GM12878 (cell line): ENCODE data around the gene RERE. TPM values are rescaled to one million over a fixed set of nuclear protein-coding genes. Genes with fewer than 3 reads are reported as not detected.
"Not testable (repeated sequence)": the region's sequence is repeated elsewhere in the genome, so short reads cannot be mapped to it uniquely, and the experiment has no call there.

ENCODE experiments used
- ATAC-seq: fragments of 200-7000 bp; cut with Tn5 transposase; 3 replicates; pipeline ENCODE4 v1.9.1; 2020; ENCODE audit warnings: mild to moderate bottlenecking, moderate library complexity
- BruUV-seq: library from RNA; stranded (reverse); fragments of 400-500 nt; replicated peaks from 2 replicates; lab custom pipeline; 2021; lab: Mats Ljungman, UMichigan
- CTCF ChIA-PET: fragments of 300-600 bp; sonication (Branson Sonifier 250); formaldehyde crosslinking; extraction: SDS; loops from one replicate; lab custom pipeline; 2021; ENCODE audit warnings: inconsistent platforms; lab: Yijun Ruan, JAX
- POLR2A ChIA-PET: fragments of 350-600 bp; formaldehyde crosslinking; extraction: SDS; loops from one replicate; lab custom pipeline; 2021; ENCODE audit warnings: inconsistent platforms; lab: Charles Lee
- RAD21 ChIA-PET: fragments of 300-600 bp; sonication (Branson Sonifier 250); formaldehyde crosslinking; loops from one replicate; lab custom pipeline; 2023; ENCODE audit warnings: antibody characterized with exemption; ENCODE audit not compliant: unreplicated experiment; lab: Charles Lee
- SMC1A ChIA-PET: fragments of 300-600 bp; sonication (Branson Sonifier 250); formaldehyde crosslinking; loops from one replicate; lab custom pipeline; 2023; ENCODE audit not compliant: unreplicated experiment, uncharacterized antibody; lab: Charles Lee
- DNase-seq: peaks from one replicate; pipeline ENCODE4 v3.0.0-alpha.2; 2011; ENCODE audit warnings: low read depth, low spot score
- FAIRE-seq: peaks from 3 replicates; lab custom pipeline; 2011; peaks lifted over from hg19 to GRCh38; lab: Jason Lieb, UNC
- H2AFZ ChIP-seq: 2 replicates; pipeline ENCODE4 v1.6.0; 2011; ENCODE audit warnings: low read depth, low read length, control low read depth; ENCODE audit not compliant: control insufficient read depth
- H3K27ac ChIP-seq: 2 replicates; pipeline ENCODE4 v1.5.1; 2011; ENCODE audit warnings: control low read depth; ENCODE audit not compliant: control insufficient read depth, insufficient read depth
- H3K27me3 ChIP-seq, 2 experiments: replicated peaks in 1 of 2; 2 replicates each; pipeline versions ENCODE4 v1.6.0 to v1.6.1; 2011; ENCODE audit warnings: low read length in 1 of 2; ENCODE audit not compliant: control insufficient read depth in 2 of 2, insufficient read depth in 2 of 2
- H3K36me3 ChIP-seq, 2 experiments: 2 replicates each; pipeline ENCODE4 v1.5.1; 2011; ENCODE audit warnings: low read length in 1 of 2; ENCODE audit not compliant: control insufficient read depth in 2 of 2, insufficient read depth in 2 of 2
- H3K4me1 ChIP-seq: 2 replicates; pipeline ENCODE4 v1.6.1; 2011; ENCODE audit warnings: mild to moderate bottlenecking, low read length, moderate library complexity, mixed read lengths; ENCODE audit not compliant: control insufficient read depth, insufficient read depth
- H3K4me2 ChIP-seq: 2 replicates; pipeline ENCODE4 v1.6.0; 2011; ENCODE audit warnings: control low read depth; ENCODE audit not compliant: control insufficient read depth, insufficient read depth
- H3K4me3 ChIP-seq: fragments of 200-600 bp; sonication (generic); 2 replicates; pipeline ENCODE4 v1.5.1; 2016
- H3K79me2 ChIP-seq: 2 replicates; pipeline ENCODE4 v1.6.0; 2011; ENCODE audit warnings: low read length; ENCODE audit not compliant: control insufficient read depth, insufficient read depth
- H3K9ac ChIP-seq: 2 replicates; pipeline ENCODE4 v1.8.0; 2011; ENCODE audit warnings: low read length, control low read depth, mixed read lengths; ENCODE audit not compliant: control insufficient read depth, insufficient read depth
- H3K9me3 ChIP-seq: replicated peaks from 3 replicates; pipeline ENCODE4 v1.5.1; 2011; ENCODE audit warnings: mild to moderate bottlenecking, low read length; ENCODE audit not compliant: control insufficient read depth, insufficient read depth
- H4K20me1 ChIP-seq: 2 replicates; pipeline ENCODE4 v1.6.0; 2011; ENCODE audit not compliant: control insufficient read depth, insufficient read depth
- RCOR1 ChIP-seq: conservative IDR thresholded peaks from 2 replicates; pipeline ENCODE4 v1.6.1; 2012; ENCODE audit warnings: low read depth, low read length, improper control_type of control experiment
- RELA ChIP-seq: fragments of 450-650 bp; IDR thresholded peaks from 2 replicates; pipeline ENCODE4 v1.8.0; 2014; ENCODE audit warnings: borderline replicate concordance; ENCODE audit not compliant: partially characterized antibody
- WGBS: methylation state at CpG from one replicate; pipeline ENCODE4 v1.1.6; 2016; ENCODE audit warnings: low lambda C conversion rate; ENCODE audit not compliant: insufficient replicate concordance, insufficient coverage; ENCODE audit errors: missing lambda C conversion rate; 5-methylcytosine and 5-hydroxymethylcytosine counted together
- in situ Hi-C: fragments of 300-500 bp; cut with MboI; formaldehyde crosslinking; loops from 9 replicates; pipeline ENCODE4 v1.14.3; 2018; ENCODE audit warnings: mixed read lengths
- intact Hi-C: fragments of 100-400 bp; cut with micrococcal nuclease; formaldehyde crosslinking; loops from one replicate; pipeline ENCODE4 v1.14.2; 2022; ENCODE audit not compliant: unreplicated experiment
- polyA plus RNA-seq, 11 experiments: library from polyadenylated mRNA; depleted of rRNA in 4 of 11; unstranded in 6 of 11; stranded (reverse) in 5 of 11; fragments of >200 nt; fragmentation: Nextera tagmentation in 4 of 11; fragmentation: Illumina TruSeq in 1 of 11; extraction: Ambion mirVana in 4 of 11; extraction: Trizol in 1 of 11; gene quantifications; 1 replicate in 1 of 11; 2 replicates in 10 of 11; pipeline versions ENCODE4 v1.2.1 to v1.2.3, GENCODE V29; 2011 to 2016; ENCODE audit warnings: inconsistent platforms in 2 of 11, missing spikeins in 2 of 11, low read depth in 1 of 11
- total RNA-seq, 4 experiments: library from RNA; depleted of rRNA in 3 of 4; stranded (reverse); fragments of >200 nt in 3 of 4; fragmentation: Illumina TruSeq in 1 of 4; extraction: Trizol in 1 of 4; gene quantifications; 2 replicates each; pipeline versions ENCODE4 v1.2.1 to v1.2.3, GENCODE V29; 2013 to 2021
- TF ChIP-seq, protein P1 (sequence below): IDR thresholded peaks from 2 replicates; pipeline ENCODE4 v1.6.1; 2011; ENCODE audit warnings: mild to moderate bottlenecking, low read depth, low read length, moderate library complexity; ENCODE audit not compliant: insufficient replicate concordance
- TF ChIP-seq, protein P2 (sequence below): fragments of 450-650 bp; IDR thresholded peaks from 2 replicates; pipeline ENCODE4 v1.6.1; 2017; ENCODE audit warnings: mild to moderate bottlenecking, moderate library complexity

The RERE gene
- total and polyA plus RNA-seq, 10 of the 15 experiments (the other 5 are each of a cell fraction or from before 2014, with no cell fraction given) = 5.2 to 60.5 (median 20.2) TPM

DNA sequence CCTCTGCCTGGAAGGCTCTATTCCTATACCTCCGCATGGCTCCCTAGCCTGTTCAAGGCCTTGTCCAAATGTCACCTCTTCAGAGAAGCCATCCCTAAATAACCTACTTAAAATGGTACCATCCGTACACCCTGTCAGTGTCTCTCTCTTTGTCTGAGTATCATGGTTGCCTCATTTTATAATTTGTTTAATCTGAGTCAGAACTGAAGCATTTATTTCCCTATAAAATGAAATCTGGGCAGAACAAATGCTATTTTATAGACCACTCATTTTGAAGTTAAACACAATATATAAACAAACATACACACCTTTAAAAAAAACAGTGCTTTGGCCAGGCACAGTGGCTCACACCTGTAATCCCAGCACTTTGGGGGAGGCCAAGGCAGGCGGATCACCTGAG lies 30.2 kb downstream of the RERE start (continued):
- TF ChIP-seq, protein P1, sequence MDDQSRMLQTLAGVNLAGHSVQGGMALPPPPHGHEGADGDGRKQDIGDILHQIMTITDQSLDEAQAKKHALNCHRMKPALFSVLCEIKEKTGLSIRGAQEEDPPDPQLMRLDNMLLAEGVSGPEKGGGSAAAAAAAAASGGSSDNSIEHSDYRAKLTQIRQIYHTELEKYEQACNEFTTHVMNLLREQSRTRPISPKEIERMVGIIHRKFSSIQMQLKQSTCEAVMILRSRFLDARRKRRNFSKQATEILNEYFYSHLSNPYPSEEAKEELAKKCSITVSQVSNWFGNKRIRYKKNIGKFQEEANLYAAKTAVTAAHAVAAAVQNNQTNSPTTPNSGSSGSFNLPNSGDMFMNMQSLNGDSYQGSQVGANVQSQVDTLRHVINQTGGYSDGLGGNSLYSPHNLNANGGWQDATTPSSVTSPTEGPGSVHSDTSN = no peak
- TF ChIP-seq RELA (no peak), RCOR1 (no peak)
- TF ChIP-seq, protein P2, sequence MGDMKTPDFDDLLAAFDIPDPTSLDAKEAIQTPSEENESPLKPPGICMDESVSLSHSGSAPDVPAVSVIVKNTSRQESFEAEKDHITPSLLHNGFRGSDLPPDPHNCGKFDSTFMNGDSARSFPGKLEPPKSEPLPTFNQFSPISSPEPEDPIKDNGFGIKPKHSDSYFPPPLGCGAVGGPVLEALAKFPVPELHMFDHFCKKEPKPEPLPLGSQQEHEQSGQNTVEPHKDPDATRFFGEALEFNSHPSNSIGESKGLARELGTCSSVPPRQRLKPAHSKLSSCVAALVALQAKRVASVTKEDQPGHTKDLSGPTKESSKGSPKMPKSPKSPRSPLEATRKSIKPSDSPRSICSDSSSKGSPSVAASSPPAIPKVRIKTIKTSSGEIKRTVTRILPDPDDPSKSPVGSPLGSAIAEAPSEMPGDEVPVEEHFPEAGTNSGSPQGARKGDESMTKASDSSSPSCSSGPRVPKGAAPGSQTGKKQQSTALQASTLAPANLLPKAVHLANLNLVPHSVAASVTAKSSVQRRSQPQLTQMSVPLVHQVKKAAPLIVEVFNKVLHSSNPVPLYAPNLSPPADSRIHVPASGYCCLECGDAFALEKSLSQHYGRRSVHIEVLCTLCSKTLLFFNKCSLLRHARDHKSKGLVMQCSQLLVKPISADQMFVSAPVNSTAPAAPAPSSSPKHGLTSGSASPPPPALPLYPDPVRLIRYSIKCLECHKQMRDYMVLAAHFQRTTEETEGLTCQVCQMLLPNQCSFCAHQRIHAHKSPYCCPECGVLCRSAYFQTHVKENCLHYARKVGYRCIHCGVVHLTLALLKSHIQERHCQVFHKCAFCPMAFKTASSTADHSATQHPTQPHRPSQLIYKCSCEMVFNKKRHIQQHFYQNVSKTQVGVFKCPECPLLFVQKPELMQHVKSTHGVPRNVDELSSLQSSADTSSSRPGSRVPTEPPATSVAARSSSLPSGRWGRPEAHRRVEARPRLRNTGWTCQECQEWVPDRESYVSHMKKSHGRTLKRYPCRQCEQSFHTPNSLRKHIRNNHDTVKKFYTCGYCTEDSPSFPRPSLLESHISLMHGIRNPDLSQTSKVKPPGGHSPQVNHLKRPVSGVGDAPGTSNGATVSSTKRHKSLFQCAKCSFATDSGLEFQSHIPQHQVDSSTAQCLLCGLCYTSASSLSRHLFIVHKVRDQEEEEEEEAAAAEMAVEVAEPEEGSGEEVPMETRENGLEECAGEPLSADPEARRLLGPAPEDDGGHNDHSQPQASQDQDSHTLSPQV = no peak

DNA sequence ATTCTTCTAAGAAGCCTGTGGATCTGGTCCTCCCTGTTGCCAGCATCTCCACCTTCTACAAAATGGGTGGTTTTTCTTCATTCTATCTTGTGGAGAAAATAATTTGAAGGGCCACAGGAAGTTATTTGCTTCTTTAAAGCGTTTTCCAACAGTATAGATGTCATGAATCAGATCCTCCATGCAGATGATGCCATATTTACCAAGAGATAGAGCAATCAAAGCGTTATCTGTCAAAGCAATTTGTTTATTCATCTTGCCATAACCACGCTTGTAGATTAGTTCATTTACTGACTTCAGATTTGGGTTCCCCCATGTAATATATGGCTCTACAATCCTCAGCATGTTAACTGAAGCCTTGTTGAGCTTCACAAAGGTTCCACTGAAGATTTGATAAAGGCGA lies 31.2 kb downstream of the RERE start:
- H2AFZ ChIP-seq, H3K9ac ChIP-seq, in situ Hi-C loops, H3K79me2 ChIP-seq, DNase-seq, RAD21 ChIA-PET, H3K27ac ChIP-seq, H4K20me1 ChIP-seq, H3K9me3 ChIP-seq, CTCF ChIA-PET, BruUV-seq, intact Hi-C loops, FAIRE-seq, H3K4me2 ChIP-seq, H3K27me3 ChIP-seq, H3K36me3 ChIP-seq, POLR2A ChIA-PET, H3K4me3 ChIP-seq, ATAC-seq, H3K4me1 ChIP-seq: not testable (repeated sequence)
- 82% methylated on average over 4 of the region's 4 CpGs for WGBS
- SMC1A ChIA-PET = interaction anchor here (0.6 kb wide), 1 partner anchor 87 kb away, joined by 3 read pairs; no protein-coding TSS in a partner anchor
